Cardiac muscle cell (in vitro differentiated cells and primary cell): Measurements from ENCODE around the gene ARHGAP35. TPM values are rescaled to one million over a fixed set of nuclear protein-coding genes. Genes with fewer than 3 reads are reported as not detected.
A peak's percentile ranks its signal among the peaks of the same experiment; 100 is the strongest.

Source experiments
- DNase-seq, 2 donors: peaks; one replicate each; pipeline versions ENCODE4 v3.0.0 to v3.0.0-alpha.2; 2010 to 2017; ENCODE audit warnings: low read depth in 1 of 2, low spot score in 1 of 2
- H3K27ac ChIP-seq: fragments of 200-600 bp; sonication (generic); 2 replicates; pipeline ENCODE4 v1.5.1; 2016
- H3K27me3 ChIP-seq: fragments of 200-600 bp; sonication (generic); 2 replicates; pipeline ENCODE4 v1.6.0; 2016; ENCODE audit warnings: control low read depth
- H3K36me3 ChIP-seq: fragments of 200-600 bp; sonication (generic); 2 replicates; pipeline ENCODE4 v1.5.1; 2016; ENCODE audit warnings: control low read depth
- H3K4me1 ChIP-seq: fragments of 200-600 bp; sonication (generic); 2 replicates; pipeline ENCODE4 v1.8.1; 2017; ENCODE audit warnings: low read depth, mild to moderate bottlenecking, mixed run types
- H3K4me3 ChIP-seq: fragments of 200-600 bp; sonication (generic); 2 replicates; pipeline ENCODE4 v1.5.1; 2016; ENCODE audit warnings: mild to moderate bottlenecking
- H3K9me3 ChIP-seq: fragments of 200-600 bp; sonication (generic); 2 replicates; pipeline ENCODE4 v1.5.1; 2017; ENCODE audit warnings: low read depth, mild to moderate bottlenecking, control low read depth
- polyA plus RNA-seq: library from polyadenylated mRNA; unstranded; fragments of >200 nt; fragmentation: Nextera tagmentation; extraction: Ambion mirVana; gene quantifications from 2 replicates; pipeline ENCODE4 v1.2.1, GENCODE V29; 2016
- total RNA-seq: library from RNA; depleted of rRNA; stranded (reverse); fragments of >200 nt; gene quantifications from 2 replicates; pipeline ENCODE4 v1.2.3, GENCODE V29; 2016
- TF ChIP-seq, protein P1 (sequence below): IDR thresholded peaks from 2 replicates; pipeline ENCODE4 v1.5.1; 2012; ENCODE audit warnings: low read depth, mild to moderate bottlenecking, low read length

ARHGAP35 gene
- total and polyA plus RNA-seq, 2 experiments from 2014 or later = 15.9 to 36.9 TPM

DNA sequence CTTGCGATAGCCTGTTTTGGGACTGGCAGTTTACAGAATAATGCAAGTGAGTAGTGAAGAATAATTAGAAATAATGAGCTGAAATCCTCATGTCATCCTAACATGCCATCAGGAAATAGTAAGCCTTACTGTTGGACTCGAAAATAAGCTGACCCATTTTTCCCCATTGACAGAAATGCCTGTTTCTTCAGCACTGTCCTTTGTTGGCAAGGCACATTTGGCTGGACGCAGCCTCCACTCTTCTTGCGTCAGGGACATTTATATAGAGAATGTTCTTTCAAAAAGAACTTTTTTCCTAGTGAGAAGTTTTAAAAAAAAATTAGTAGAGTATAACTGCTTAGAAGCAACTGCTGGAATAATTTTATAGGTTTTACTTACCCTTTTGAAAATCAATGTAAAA lies 47.1 kb downstream of the ARHGAP35 start:
- no peak for DNase-seq
- Histone ChIP-seq H3K4me3 (no peak overlapping the region), H3K9me3 (no peaks in the 10 kb centered on the region)

DNA sequence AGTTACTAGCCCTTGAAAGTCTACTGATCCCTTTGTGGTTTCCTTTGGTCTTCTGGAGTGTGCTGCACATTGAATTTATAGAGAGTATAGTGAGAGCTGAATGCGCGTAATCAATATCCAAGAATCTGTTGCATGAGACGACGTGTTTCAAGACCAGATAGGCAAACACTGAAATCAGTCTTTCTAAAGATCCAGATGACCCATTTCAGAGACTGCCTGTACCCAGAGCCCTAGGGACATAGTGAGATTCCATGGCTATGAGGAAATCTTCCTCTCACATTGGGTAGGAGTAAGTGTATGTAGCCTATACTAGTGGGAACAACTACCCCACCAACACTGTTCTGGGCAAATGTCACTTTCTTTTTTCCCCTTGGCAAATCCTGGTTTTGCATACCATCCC lies 48.6 kb downstream of the ARHGAP35 start:
- Histone ChIP-seq H3K4me3 (no peak overlapping the region), H3K4me1 (peaks cover 25% of the 10 kb centered on the region), H3K36me3 (no peaks in the 10 kb centered on the region), H3K9me3 (no peaks in the 10 kb centered on the region), H3K27ac (no peak overlapping the region), H3K27me3 (no peaks in the 10 kb centered on the region)
- TF ChIP-seq, protein P1, sequence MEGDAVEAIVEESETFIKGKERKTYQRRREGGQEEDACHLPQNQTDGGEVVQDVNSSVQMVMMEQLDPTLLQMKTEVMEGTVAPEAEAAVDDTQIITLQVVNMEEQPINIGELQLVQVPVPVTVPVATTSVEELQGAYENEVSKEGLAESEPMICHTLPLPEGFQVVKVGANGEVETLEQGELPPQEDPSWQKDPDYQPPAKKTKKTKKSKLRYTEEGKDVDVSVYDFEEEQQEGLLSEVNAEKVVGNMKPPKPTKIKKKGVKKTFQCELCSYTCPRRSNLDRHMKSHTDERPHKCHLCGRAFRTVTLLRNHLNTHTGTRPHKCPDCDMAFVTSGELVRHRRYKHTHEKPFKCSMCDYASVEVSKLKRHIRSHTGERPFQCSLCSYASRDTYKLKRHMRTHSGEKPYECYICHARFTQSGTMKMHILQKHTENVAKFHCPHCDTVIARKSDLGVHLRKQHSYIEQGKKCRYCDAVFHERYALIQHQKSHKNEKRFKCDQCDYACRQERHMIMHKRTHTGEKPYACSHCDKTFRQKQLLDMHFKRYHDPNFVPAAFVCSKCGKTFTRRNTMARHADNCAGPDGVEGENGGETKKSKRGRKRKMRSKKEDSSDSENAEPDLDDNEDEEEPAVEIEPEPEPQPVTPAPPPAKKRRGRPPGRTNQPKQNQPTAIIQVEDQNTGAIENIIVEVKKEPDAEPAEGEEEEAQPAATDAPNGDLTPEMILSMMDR = no peak
- no peak for DNase-seq

More for the DNA sequence above, 47.1 kb downstream of the ARHGAP35 start:
- TF ChIP-seq, protein P1 = no peak
- H3K27me3 ChIP-seq = no peaks in the 10 kb centered on the region
- H3K36me3 ChIP-seq = no peaks in the 10 kb centered on the region
- H3K27ac ChIP-seq = peak overlapping the region; percentile 6
- peaks cover 26% of the 10 kb centered on the region for H3K4me1 ChIP-seq

Other genes with a start within 250 kb of the ARHGAP35 start
- gene PTGIR, start 235.9 kb upstream of the ARHGAP35 start, total RNA-seq = 0.12 and 0.35 TPM in 2 replicates
- gene PTGIR, start 235.9 kb upstream of the ARHGAP35 start, polyA plus RNA-seq = 0.82 TPM in 1 of 2 replicates, not detected in the other
- not detected in 2 replicates for gene GNG8, start 224.8 kb upstream of the ARHGAP35 start, total RNA-seq
- gene GNG8, start 224.8 kb upstream of the ARHGAP35 start, polyA plus RNA-seq = 6.8 and 16.2 TPM in 2 replicates
- 115 and 142 TPM in 2 replicates for gene DACT3, start 199.8 kb upstream of the ARHGAP35 start, total RNA-seq
- gene DACT3, start 199.8 kb upstream of the ARHGAP35 start, polyA plus RNA-seq = 107 and 153 TPM in 2 replicates
- gene PRKD2, start 143.9 kb upstream of the ARHGAP35 start, total RNA-seq = 16.0 and 24.7 TPM in 2 replicates
- 25.5 and 53.9 TPM in 2 replicates for gene PRKD2, start 143.9 kb upstream of the ARHGAP35 start, polyA plus RNA-seq
- gene FKRP, start 114.9 kb upstream of the ARHGAP35 start, total RNA-seq = 39.1 and 50.3 TPM in 2 replicates
- gene FKRP, start 114.9 kb upstream of the ARHGAP35 start, polyA plus RNA-seq = 20.4 and 25.3 TPM in 2 replicates
- 115 and 144 TPM in 2 replicates for gene STRN4, start 114.5 kb upstream of the ARHGAP35 start, total RNA-seq
- gene STRN4, start 114.5 kb upstream of the ARHGAP35 start, polyA plus RNA-seq = 98.4 and 110 TPM in 2 replicates
- gene SLC1A5, start 72.4 kb upstream of the ARHGAP35 start, total RNA-seq = 37.9 and 63.6 TPM in 2 replicates
- 43.0 and 64.9 TPM in 2 replicates for gene SLC1A5, start 72.4 kb upstream of the ARHGAP35 start, polyA plus RNA-seq
- gene AP2S1, start 10.2 kb upstream of the ARHGAP35 start, total RNA-seq = 76.5 and 139 TPM in 2 replicates
- gene AP2S1, start 10.2 kb upstream of the ARHGAP35 start, polyA plus RNA-seq = 206 and 260 TPM in 2 replicates
- gene NPAS1, start 158.8 kb downstream of the ARHGAP35 start, total RNA-seq = 1.9 and 2.9 TPM in 2 replicates
- 8.4 and 12.5 TPM in 2 replicates for gene NPAS1, start 158.8 kb downstream of the ARHGAP35 start, polyA plus RNA-seq
- gene TMEM160, start 187.6 kb downstream of the ARHGAP35 start, total RNA-seq = 62.7 and 64.5 TPM in 2 replicates
- gene TMEM160, start 187.6 kb downstream of the ARHGAP35 start, polyA plus RNA-seq = 123 and 129 TPM in 2 replicates